22Rv1 (cell line): ENCODE data around the gene APBA3.

Experiments used
- H3K27ac ChIP-seq: fragments of 450-650 bp; 2 replicates; pipeline ENCODE4 v1.5.1; 2017
- ZFX ChIP-seq: fragments of 450-650 bp; IDR thresholded peaks from 2 replicates; pipeline ENCODE4 v1.6.1; 2017; ENCODE audit warnings: antibody characterized with exemption, borderline replicate concordance
- TF ChIP-seq, protein P1 (sequence below): fragments of 450-650 bp; IDR thresholded peaks from 2 replicates; pipeline ENCODE4 v1.5.1; 2017; ENCODE audit warnings: mild to moderate bottlenecking

APBA3 gene

DNA sequence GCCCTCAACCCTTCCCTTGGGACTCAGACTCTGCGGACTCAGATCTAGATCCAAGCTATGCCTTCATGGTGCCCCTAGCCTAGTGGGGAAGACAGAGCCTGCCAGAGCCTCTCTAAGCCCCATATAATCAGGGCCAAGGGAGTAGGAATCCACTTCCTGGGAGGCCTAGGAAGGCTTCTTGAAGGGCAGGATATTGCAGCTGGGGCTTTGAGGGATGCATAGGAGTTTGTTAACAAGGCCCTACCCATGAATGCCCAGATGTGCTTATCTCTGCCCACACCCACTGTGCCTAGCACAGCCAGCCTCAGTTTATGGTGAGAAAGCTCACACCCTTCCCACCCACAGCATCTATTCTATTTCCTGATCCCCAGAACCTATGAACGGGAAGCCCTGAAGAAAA lies 11.3 kb downstream of the APBA3 start:
- H3K27ac ChIP-seq = no peak overlapping the region
- no peak for TF ChIP-seq ZFX
- TF ChIP-seq, protein P1, sequence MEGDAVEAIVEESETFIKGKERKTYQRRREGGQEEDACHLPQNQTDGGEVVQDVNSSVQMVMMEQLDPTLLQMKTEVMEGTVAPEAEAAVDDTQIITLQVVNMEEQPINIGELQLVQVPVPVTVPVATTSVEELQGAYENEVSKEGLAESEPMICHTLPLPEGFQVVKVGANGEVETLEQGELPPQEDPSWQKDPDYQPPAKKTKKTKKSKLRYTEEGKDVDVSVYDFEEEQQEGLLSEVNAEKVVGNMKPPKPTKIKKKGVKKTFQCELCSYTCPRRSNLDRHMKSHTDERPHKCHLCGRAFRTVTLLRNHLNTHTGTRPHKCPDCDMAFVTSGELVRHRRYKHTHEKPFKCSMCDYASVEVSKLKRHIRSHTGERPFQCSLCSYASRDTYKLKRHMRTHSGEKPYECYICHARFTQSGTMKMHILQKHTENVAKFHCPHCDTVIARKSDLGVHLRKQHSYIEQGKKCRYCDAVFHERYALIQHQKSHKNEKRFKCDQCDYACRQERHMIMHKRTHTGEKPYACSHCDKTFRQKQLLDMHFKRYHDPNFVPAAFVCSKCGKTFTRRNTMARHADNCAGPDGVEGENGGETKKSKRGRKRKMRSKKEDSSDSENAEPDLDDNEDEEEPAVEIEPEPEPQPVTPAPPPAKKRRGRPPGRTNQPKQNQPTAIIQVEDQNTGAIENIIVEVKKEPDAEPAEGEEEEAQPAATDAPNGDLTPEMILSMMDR = no peak

DNA sequence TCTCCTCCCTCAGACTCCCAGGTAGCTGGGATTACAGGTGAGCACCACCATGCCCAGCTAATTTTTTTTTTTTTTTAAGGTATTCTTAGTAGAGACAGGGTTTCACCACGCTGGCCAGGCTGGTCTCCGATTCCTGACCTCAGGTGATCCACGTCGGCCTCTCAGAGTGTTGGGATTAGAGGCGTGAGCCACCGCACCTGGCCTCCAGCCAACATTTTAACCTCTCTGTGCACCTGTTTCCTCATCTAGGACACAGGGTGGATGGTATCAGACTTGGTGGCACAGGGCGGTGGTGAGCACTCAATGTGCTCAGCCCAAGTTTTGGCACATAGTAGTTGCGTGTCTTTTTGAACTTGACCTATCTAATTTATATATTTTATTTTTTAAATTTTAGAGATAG lies 12.5 kb downstream of the APBA3 start:
- H3K27ac ChIP-seq = no peak overlapping the region
- TF ChIP-seq ZFX = no peak
- TF ChIP-seq, protein P1 = no peak

DNA sequence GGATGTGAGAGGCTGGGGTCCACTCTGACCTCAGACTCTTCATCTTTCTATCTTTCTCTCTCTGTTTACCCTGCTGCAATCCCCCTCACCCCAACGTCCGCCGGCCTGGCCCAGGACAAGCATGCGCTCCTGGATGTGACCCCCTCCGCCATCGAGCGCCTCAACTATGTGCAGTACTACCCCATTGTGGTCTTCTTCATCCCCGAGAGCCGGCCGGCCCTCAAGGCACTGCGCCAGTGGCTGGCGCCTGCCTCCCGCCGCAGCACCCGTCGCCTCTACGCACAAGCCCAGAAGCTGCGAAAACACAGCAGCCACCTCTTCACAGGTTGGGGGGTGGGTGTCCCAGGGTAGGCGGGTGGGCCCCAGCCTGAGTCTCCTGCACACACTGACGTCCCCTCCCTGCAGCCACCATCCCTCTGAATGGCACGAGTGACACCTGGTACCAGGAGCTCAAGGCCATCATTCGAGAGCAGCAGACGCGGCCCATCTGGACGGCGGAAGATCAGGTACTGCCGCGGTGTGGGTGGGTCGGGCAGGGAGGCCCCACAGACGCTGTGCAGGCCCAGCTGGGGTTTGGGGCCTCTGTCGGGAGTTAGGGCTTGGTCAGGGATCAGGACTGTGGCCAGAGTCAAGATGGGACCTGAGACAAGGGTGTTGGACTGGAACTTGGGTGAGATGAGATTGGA lies 15.0 kb downstream of the APBA3 start:
- no peak overlapping the region for H3K27ac ChIP-seq
- TF ChIP-seq, protein P1 = no peak
- TF ChIP-seq ZFX = no peak

DNA sequence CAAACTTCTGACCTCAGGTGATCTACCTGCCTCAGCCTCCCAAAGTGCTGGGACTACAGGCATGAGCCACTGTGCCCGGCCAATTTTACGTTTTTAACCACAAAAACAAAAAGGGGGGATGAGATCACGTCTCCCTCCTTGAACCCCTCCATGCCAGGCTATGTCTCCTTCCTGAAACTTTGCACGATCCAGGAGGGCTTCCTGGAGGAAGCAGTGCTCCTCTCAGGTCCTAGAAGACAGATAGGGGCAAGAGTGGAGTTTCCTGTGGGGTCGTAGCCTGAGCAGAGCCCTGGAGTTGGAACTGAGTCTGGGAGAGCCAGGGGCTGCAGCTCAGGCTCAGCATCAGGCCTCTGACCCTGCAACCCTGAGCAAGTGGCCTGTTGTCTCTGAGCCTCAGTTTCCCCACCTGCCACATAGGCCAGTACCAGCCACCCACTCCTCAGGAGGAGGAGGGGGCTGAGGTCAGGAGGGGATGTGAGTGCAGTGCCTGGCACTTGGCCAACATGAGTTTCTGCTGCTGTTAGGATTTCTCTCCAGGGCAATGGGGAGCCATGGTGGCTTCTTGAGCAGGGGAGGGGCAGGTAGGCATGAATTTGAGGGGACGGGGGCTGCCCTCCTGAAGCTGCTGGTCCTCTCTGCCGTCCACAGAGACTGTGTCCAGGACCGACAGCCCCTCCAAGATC lies 16.0 kb downstream of the APBA3 start:
- H3K27ac ChIP-seq = no peak overlapping the region
- TF ChIP-seq, protein P1 = no peak
- TF ChIP-seq ZFX = no peak

DNA sequence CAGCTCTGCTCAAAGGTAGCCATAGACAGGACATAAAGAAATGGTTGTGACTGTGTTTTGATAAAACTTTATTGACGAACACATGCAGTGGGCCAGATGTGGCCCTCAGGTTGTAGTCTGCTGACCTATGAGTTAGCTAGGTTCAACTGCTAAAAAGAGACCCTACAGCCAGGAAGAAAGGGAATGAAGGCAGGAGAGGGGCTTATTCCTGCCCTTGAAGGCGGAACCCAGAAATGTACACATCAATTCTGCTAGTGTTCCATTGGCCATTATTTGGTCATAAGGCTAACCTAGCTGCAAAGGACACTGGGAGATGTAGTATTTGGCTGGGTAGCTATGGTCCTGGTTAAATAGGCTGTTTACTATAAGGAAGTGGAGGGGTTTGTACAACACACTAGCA lies 18.0 kb downstream of the APBA3 start:
- no peak overlapping the region for H3K27ac ChIP-seq
- TF ChIP-seq, protein P1 = no peak
- TF ChIP-seq ZFX = no peak

DNA sequence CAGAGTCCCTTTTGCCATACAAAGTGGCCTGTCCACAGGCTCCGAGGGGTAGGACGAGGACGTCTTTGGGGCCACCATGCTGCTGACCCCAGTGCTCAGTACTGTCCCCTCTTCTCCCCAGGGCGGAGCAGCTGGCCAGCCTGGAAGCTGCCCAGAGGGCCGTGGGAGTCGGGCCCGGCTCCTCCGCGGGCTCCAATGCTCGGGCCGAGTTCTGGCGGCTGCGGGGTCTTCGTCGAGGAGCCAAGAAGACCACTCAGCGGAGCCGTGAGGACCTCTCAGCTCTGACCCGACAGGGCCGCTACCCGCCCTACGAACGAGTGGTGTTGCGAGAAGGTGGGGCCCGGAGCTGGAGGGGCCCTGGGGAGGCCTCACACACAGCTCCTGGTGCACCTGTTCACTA lies 21.1 kb downstream of the APBA3 start:
- no peak for TF ChIP-seq ZFX
- TF ChIP-seq, protein P1 = no peak
- no peak overlapping the region for H3K27ac ChIP-seq
